ENCODE data around the gene STYK1.

DNA sequence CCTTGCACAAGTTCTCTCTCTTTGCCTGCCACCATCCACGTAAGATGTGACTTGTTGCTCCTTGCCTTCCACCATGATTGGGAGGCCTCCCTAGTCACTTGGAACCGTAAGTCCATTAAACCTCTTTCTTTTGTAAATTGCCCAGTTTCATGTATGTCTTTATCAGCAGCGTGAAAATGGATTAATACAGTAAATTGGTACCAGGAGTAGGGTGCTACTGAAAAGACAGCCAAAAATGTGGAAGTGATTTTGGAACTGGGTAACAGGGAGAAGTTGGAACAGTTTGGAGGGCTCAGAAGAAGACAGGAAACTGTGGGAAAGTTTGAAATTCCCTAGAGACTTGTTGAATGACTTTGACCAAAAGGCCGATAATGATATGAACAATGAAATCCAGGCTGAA, 27.9 kb downstream of the STYK1 start:
- TF ChIP-seq, protein P1, sequence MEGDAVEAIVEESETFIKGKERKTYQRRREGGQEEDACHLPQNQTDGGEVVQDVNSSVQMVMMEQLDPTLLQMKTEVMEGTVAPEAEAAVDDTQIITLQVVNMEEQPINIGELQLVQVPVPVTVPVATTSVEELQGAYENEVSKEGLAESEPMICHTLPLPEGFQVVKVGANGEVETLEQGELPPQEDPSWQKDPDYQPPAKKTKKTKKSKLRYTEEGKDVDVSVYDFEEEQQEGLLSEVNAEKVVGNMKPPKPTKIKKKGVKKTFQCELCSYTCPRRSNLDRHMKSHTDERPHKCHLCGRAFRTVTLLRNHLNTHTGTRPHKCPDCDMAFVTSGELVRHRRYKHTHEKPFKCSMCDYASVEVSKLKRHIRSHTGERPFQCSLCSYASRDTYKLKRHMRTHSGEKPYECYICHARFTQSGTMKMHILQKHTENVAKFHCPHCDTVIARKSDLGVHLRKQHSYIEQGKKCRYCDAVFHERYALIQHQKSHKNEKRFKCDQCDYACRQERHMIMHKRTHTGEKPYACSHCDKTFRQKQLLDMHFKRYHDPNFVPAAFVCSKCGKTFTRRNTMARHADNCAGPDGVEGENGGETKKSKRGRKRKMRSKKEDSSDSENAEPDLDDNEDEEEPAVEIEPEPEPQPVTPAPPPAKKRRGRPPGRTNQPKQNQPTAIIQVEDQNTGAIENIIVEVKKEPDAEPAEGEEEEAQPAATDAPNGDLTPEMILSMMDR (IDR thresholded peaks at IDR 0.05) = no peak
- TF ChIP-seq POLR2AphosphoS5 (IDR thresholded peaks at IDR 0.05) (no peak), POLR2A (IDR thresholded peaks at IDR 0.05; ENCODE audit: low read depth) (no peak)

Data from esophagus muscularis mucosa (tissue), 3 donors.